ENCODE data around the gene ROR2. TPM values are rescaled to one million over a fixed set of nuclear protein-coding genes. Genes with fewer than 3 reads are reported as not detected.

The ROR2 gene
- total and polyA plus RNA-seq, 2 of the 8 experiments (the other 6 are each of a cell fraction or from before 2014, with no cell fraction given): 2.7 to 4.3 TPM

- Histone ChIP-seq H4K5ac (ENCODE audit: insufficient read length, low read depth, low read length) (no peak overlapping the region), H3K4me1 (replicated peaks in 1 of 4; ENCODE audit: control insufficient read depth in 3 of 4, insufficient read depth in 4 of 4, low read length in 3 of 4) (0 out of 7 replicates have a peak, but pooled peaks cover 0 to 2% (median 0%) of the 10 kb centered on the region in 4 experiments), H3K27me3 (replicated peaks in 1 of 4; ENCODE audit: control insufficient read depth in 3 of 4, extremely low read depth in 1 of 4, insufficient read depth in 3 of 4, low read length in 3 of 4) (no peaks in the 10 kb centered on the region), H3K4ac (replicated peaks; ENCODE audit: insufficient read length, low read depth, low read length) (no peak overlapping the region), H2BK15ac (ENCODE audit: low read length) (no peak overlapping the region), H4K91ac (replicated peaks; ENCODE audit: insufficient read length, low read length) (no peak overlapping the region), H2BK5ac (ENCODE audit: low read depth, low read length) (no peak overlapping the region), H3K79me1 (ENCODE audit: low read depth, low read length) (no peaks in the 10 kb centered on the region), H3K4me2 (ENCODE audit: insufficient read depth in 1 of 2, low read depth in 2 of 2, low read length in 2 of 2) (no peak overlapping the region), H3K79me2 (ENCODE audit: control insufficient read depth in 1 of 2, insufficient read depth in 2 of 2, low read length in 2 of 2) (no peaks in the 10 kb centered on the region), H3K4me3 (ENCODE audit: extremely low read depth in 1 of 4, insufficient read depth in 2 of 4, low read depth in 3 of 4, low read length in 4 of 4) (no peak overlapping the region), H3K9ac (replicated peaks in 1 of 4; ENCODE audit: extremely low read depth in 1 of 4, low read depth in 3 of 4, low read length in 3 of 4) (no peak overlapping the region), H3K23ac (ENCODE audit: insufficient read length) (no peak overlapping the region), H3K14ac (ENCODE audit: insufficient read length) (no peak overlapping the region), H3K36me3 (ENCODE audit: control insufficient read depth in 2 of 4, insufficient read depth in 4 of 4, low read length in 3 of 4) (no peaks in the 10 kb centered on the region), H3K23me2 (ENCODE audit: low read depth, low read length) (no peaks in the 10 kb centered on the region), H2AFZ (ENCODE audit: low read length) (peak overlapping the region; percentile 82), H4K8ac (ENCODE audit: extremely low read depth, insufficient read depth, low read length) (no peak overlapping the region), H2BK20ac (ENCODE audit: low read length) (no peak overlapping the region), H2BK12ac (ENCODE audit: low read depth, low read length) (no peak overlapping the region), H3K9me3 (ENCODE audit: insufficient read depth in 2 of 2, low read depth in 1 of 2, low read length in 1 of 2) (peaks cover 0 to 6% of the 10 kb centered on the region in 2 experiments; a peak in 1 of 4 replicates), H3K27ac (ENCODE audit: low read depth, low read length) (no peak overlapping the region), H2BK120ac (replicated peaks; ENCODE audit: low read depth, low read length) (no peak overlapping the region), H4K20me1 (replicated peaks in 1 of 2; ENCODE audit: control insufficient read depth in 1 of 2, insufficient read depth in 2 of 2, low read length in 2 of 2) (no peaks in the 10 kb centered on the region), H2AK5ac (ENCODE audit: low read depth, low read length) (no peak overlapping the region), H3K56ac (replicated peaks; ENCODE audit: insufficient read length, low read depth, low read length) (no peak overlapping the region), H3K18ac (ENCODE audit: extremely low read depth, low read length) (no peak overlapping the region)
- CTCF ChIA-PET (ENCODE audit: partially characterized antibody): interaction anchor here (1.2 kb wide), 1 partner anchor 77 kb away, joined by 4 read pairs; no protein-coding TSS in a partner anchor
- DNase-seq (ENCODE audit: low read depth in 1 of 2, low spot score in 2 of 2) (no peak), FAIRE-seq (no peak)
- 56% methylated on average over 1 of the region's 1 CpG; no CpG with 5 or more reads in 1 of the 2 experiments for WGBS, 2 experiments (ENCODE audit: extremely low coverage in 1 of 2, insufficient coverage in 1 of 2, insufficient read length in 1 of 2, insufficient replicate concordance in 2 of 2, low coverage in 1 of 2, low lambda C conversion rate in 2 of 2, missing lambda C conversion rate in 1 of 2)
- no peak for TF ChIP-seq TCF12 (IDR thresholded peaks at IDR 0.05; ENCODE audit: low read depth, low read length)
- TF ChIP-seq JUND (IDR thresholded peaks at IDR 0.05; ENCODE audit: low read length): no peak
- TF ChIP-seq RXRA (IDR thresholded peaks at IDR 0.05; ENCODE audit: insufficient read depth, low read depth, low read length): no peak
- no peak for TF ChIP-seq CHD2 (IDR thresholded peaks at IDR 0.05; ENCODE audit: low read length)
- TF ChIP-seq YY1 (IDR thresholded peaks at IDR 0.05; ENCODE audit: low read depth, low read length): no peak
- no peak for TF ChIP-seq SAP30 (IDR thresholded peaks at IDR 0.05; ENCODE audit: insufficient read depth, insufficient replicate concordance, low read length)
- no peak for TF ChIP-seq TAF1 (IDR thresholded peaks at IDR 0.05; ENCODE audit: low read depth, low read length)
- TF ChIP-seq SP1 (IDR thresholded peaks at IDR 0.05; ENCODE audit: low read depth, low read length): no peak
- no peak for TF ChIP-seq FOSL1 (IDR thresholded peaks at IDR 0.05; ENCODE audit: insufficient read depth, low read depth, low read length)
- TF ChIP-seq SIRT6 (IDR thresholded peaks at IDR 0.05; ENCODE audit: low read length): no peak
- TF ChIP-seq CBX5 (IDR thresholded peaks at IDR 0.05; ENCODE audit: low read depth, low read length): no peak
- no peak for TF ChIP-seq CBX8 (IDR thresholded peaks at IDR 0.05; ENCODE audit: borderline replicate concordance, low read depth, low read length)
- no peak for TF ChIP-seq KDM5A (IDR thresholded peaks at IDR 0.05; ENCODE audit: low read length)
- no peak for TF ChIP-seq CHD1 (IDR thresholded peaks at IDR 0.05; ENCODE audit: low read depth, low read length)
- no peak for TF ChIP-seq ASH2L (IDR thresholded peaks at IDR 0.05; ENCODE audit: low read length)
- POLR2A ChIA-PET (ENCODE audit: partially characterized antibody): no interaction called here
These were observed 427.5 kb downstream of the ROR2 start for GRCh38 chr9:91522481-91522880.

All from H1 (cell line).